ENCODE measurements around the gene LMBRD1. TPM values are rescaled to one million over a fixed set of nuclear protein-coding genes. Genes with fewer than 3 reads are reported as not detected.

Gene LMBRD1
- total and polyA plus RNA-seq, 2 of the 8 experiments (the other 6 are each of a cell fraction or from before 2014, with no cell fraction given) = 9.1 to 16.8 TPM

DNA sequence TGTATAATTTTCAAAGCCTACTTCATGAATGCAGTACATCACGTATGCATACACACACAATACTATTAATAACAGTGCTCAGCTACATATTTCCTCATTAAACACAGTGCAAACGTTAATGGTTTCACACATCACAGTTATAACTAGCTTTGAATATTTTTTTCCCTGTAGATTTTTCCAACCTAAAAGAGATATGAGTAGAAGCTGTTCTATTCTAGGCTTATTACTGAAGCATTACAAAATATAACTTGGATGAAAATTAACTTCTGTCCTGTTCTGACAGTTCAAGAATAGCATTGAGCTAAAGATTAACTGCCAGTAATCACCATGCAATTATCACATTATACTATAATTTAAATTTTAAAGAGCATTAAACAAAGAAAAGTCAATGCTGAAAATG is 6.2 kb downstream of the LMBRD1 start:
- Histone ChIP-seq H3K18ac (ENCODE audit: extremely low read depth, low read length) (no peak overlapping the region), H3K27ac (ENCODE audit: low read depth, low read length) (no peak overlapping the region), H3K4ac (replicated peaks; ENCODE audit: insufficient read length, low read depth, low read length) (no peak overlapping the region), H2AFZ (ENCODE audit: low read length) (no peak overlapping the region), H2BK5ac (ENCODE audit: low read depth, low read length) (no peak overlapping the region), H3K23me2 (ENCODE audit: low read depth, low read length) (no peaks in the 10 kb centered on the region), H2AK5ac (ENCODE audit: low read depth, low read length) (no peak overlapping the region), H4K91ac (replicated peaks; ENCODE audit: insufficient read length, low read length) (no peak overlapping the region), H3K79me1 (ENCODE audit: low read depth, low read length) (peaks cover 4% of the 10 kb centered on the region), H2BK120ac (replicated peaks; ENCODE audit: low read depth, low read length) (no peak overlapping the region), H2BK12ac (ENCODE audit: low read depth, low read length) (no peak overlapping the region), H3K9me3 (ENCODE audit: insufficient read depth in 2 of 2, low read depth in 1 of 2, low read length in 1 of 2) (no peaks in the 10 kb centered on the region), H3K36me3 (ENCODE audit: control insufficient read depth in 2 of 4, insufficient read depth in 4 of 4, low read length in 3 of 4) (peaks cover 0 to 13% (median 1%) of the 10 kb centered on the region in 4 experiments; a peak in 1 of 8 replicates), H3K23ac (ENCODE audit: insufficient read length) (no peak overlapping the region), H3K79me2 (ENCODE audit: control insufficient read depth in 1 of 2, insufficient read depth in 2 of 2, low read length in 2 of 2) (peaks cover 0 to 49% of the 10 kb centered on the region in 2 experiments; a peak in 3 of 4 replicates), H3K27me3 (replicated peaks in 1 of 4; ENCODE audit: control insufficient read depth in 3 of 4, extremely low read depth in 1 of 4, insufficient read depth in 3 of 4, low read length in 3 of 4) (no peaks in the 10 kb centered on the region), H4K8ac (ENCODE audit: extremely low read depth, insufficient read depth, low read length) (no peak overlapping the region), H3K14ac (ENCODE audit: insufficient read length) (no peak overlapping the region), H4K5ac (ENCODE audit: insufficient read length, low read depth, low read length) (no peak overlapping the region), H3K56ac (replicated peaks; ENCODE audit: insufficient read length, low read depth, low read length) (no peak overlapping the region), H3K4me2 (ENCODE audit: insufficient read depth in 1 of 2, low read depth in 2 of 2, low read length in 2 of 2) (no peak overlapping the region), H2BK15ac (ENCODE audit: low read length) (no peak overlapping the region), H2BK20ac (ENCODE audit: low read length) (no peak overlapping the region), H3K4me3 (ENCODE audit: extremely low read depth in 1 of 4, insufficient read depth in 2 of 4, low read depth in 3 of 4, low read length in 4 of 4) (no peak overlapping the region), H3K9ac (replicated peaks in 1 of 4; ENCODE audit: extremely low read depth in 1 of 4, low read depth in 3 of 4, low read length in 3 of 4) (no peak overlapping the region), H3K4me1 (replicated peaks in 1 of 4; ENCODE audit: control insufficient read depth in 3 of 4, insufficient read depth in 4 of 4, low read length in 3 of 4) (peaks cover 1 to 9% (median 5%) of the 10 kb centered on the region in 4 experiments; a peak in 2 of 7 replicates), H4K20me1 (replicated peaks in 1 of 2; ENCODE audit: control insufficient read depth in 1 of 2, insufficient read depth in 2 of 2, low read length in 2 of 2) (peaks cover 2 to 4% of the 10 kb centered on the region in 2 experiments)
- FAIRE-seq (no peak), DNase-seq (ENCODE audit: low read depth in 1 of 2, low spot score in 2 of 2) (no peak)
- CTCF ChIA-PET (ENCODE audit: partially characterized antibody) = interaction anchor here (0.9 to 1.5 kb wide), 5 partner anchors 9 to 600 kb away, joined by 3 to 4 read pairs (median 3); no protein-coding TSS in a partner anchor
- no peak for TF ChIP-seq JUN (IDR thresholded peaks at IDR 0.05; ENCODE audit: low read depth, low read length)
- no peak for TF ChIP-seq EGR1 (IDR thresholded peaks at IDR 0.05; ENCODE audit: borderline replicate concordance, low read depth, low read length)
- no peak for TF ChIP-seq SAP30 (IDR thresholded peaks at IDR 0.05; ENCODE audit: insufficient read depth, insufficient replicate concordance, low read length)
- TF ChIP-seq SUZ12 (IDR thresholded peaks at IDR 0.05; ENCODE audit: low read length) = no peak
- TF ChIP-seq MAFK (IDR thresholded peaks at IDR 0.05; ENCODE audit: low read depth, low read length) = no peak
- no peak for TF ChIP-seq ATF2 (IDR thresholded peaks at IDR 0.05; ENCODE audit: low read length)
- TF ChIP-seq YY1 (IDR thresholded peaks at IDR 0.05; ENCODE audit: low read depth, low read length) = no peak
- POLR2A ChIA-PET (ENCODE audit: partially characterized antibody) = no interaction called here
- 94% methylated on average over 2 of the region's 2 CpGs; no CpG with 5 or more reads in 1 of the 2 experiments for WGBS, 2 experiments (ENCODE audit: extremely low coverage in 1 of 2, insufficient coverage in 1 of 2, insufficient read length in 1 of 2, insufficient replicate concordance in 2 of 2, low coverage in 1 of 2, low lambda C conversion rate in 2 of 2, missing lambda C conversion rate in 1 of 2)
